SK-N-SH (cell line): ENCODE results near the gene HOMER1. TPM values are rescaled to one million over a fixed set of nuclear protein-coding genes. Genes with fewer than 3 reads are reported as not detected.
A peak's percentile ranks its signal among the peaks of the same experiment; 100 is the strongest.

ENCODE experiments used
- CTCF ChIA-PET: fragments of 300-600, 350-600 bp; formaldehyde crosslinking; extraction: SDS; loops from one replicate; lab custom pipeline; 2021; lab: Yijun Ruan, JAX
- POLR2A ChIA-PET: fragments of 350-600 bp; sonication (Branson Sonifier 250); formaldehyde crosslinking; extraction: SDS; loops from one replicate; lab custom pipeline; 2020; ENCODE audit warnings: antibody characterized with exemption, inconsistent platforms; lab: Yijun Ruan, JAX
- DNase-seq: peaks from one replicate; pipeline ENCODE4 v3.0.0; 2012
- H2AFZ ChIP-seq: fragments of 200-600 bp; sonication (generic); 2 replicates; pipeline ENCODE4 v1.8.1; 2016; ENCODE audit warnings: antibody characterized with exemption, mild to moderate bottlenecking, low read depth
- H3F3A ChIP-seq: fragments of 200-600 bp; sonication (generic); replicated peaks from 2 replicates; pipeline ENCODE3; 2016; ENCODE audit warnings: antibody characterized with exemption, mild to moderate bottlenecking; ENCODE audit not compliant: insufficient read depth
- H3K27ac ChIP-seq, 2 experiments: fragments of 200-500 bp in 1 of 2; fragments of 200-600 bp in 1 of 2; sonication (Bioruptor generic) in 1 of 2; sonication (generic), shearing (Covaris generic) in 1 of 2; 2 replicates each; pipeline versions ENCODE4 v1.5.1 to v1.6.1; 2014 to 2016; ENCODE audit warnings: low read depth in 2 of 2, inconsistent platforms in 1 of 2, low read length in 1 of 2, mild to moderate bottlenecking in 1 of 2, mixed read lengths in 1 of 2
- H3K27me3 ChIP-seq: fragments of 200-600 bp; sonication (generic), shearing (Covaris generic); 2 replicates; pipeline ENCODE4 v1.6.1; 2016; ENCODE audit warnings: mixed run types; ENCODE audit not compliant: insufficient read depth
- H3K36me3 ChIP-seq, 2 experiments: fragments of 200-500 bp in 1 of 2; fragments of 200-600 bp in 1 of 2; sonication (Bioruptor generic) in 1 of 2; sonication (generic) in 1 of 2; replicated peaks in 1 of 2; 2 replicates each; pipeline versions ENCODE3 to v1.5.1; 2014 to 2016; ENCODE audit warnings: low read length in 1 of 2, mild to moderate bottlenecking in 1 of 2; ENCODE audit not compliant: insufficient read depth in 2 of 2, control insufficient read depth in 1 of 2
- H3K4me1 ChIP-seq, 2 experiments: fragments of 200-500 bp in 1 of 2; fragments of 200-600 bp in 1 of 2; sonication (Bioruptor generic) in 1 of 2; sonication (generic), shearing (Covaris generic) in 1 of 2; 2 replicates each; pipeline versions ENCODE4 v1.5.1 to v1.6.1; 2014 to 2016; ENCODE audit warnings: low read depth in 1 of 2, low read length in 1 of 2, mixed run types in 1 of 2; ENCODE audit not compliant: insufficient read depth in 2 of 2, control insufficient read depth in 1 of 2
- H3K4me2 ChIP-seq: fragments of 200-600 bp; sonication (generic), shearing (Covaris generic); 2 replicates; pipeline ENCODE4 v1.6.1; 2017; ENCODE audit warnings: mixed run types
- H3K4me3 ChIP-seq, 2 experiments: fragments of 200-500 bp in 1 of 2; fragments of 200-600 bp in 1 of 2; sonication (Bioruptor generic) in 1 of 2; sonication (generic), shearing (Covaris generic) in 1 of 2; 2 replicates each; pipeline versions ENCODE4 v1.5.1 to v1.8.1; 2014 to 2016; ENCODE audit warnings: low read depth in 2 of 2, inconsistent platforms in 1 of 2, low read length in 1 of 2, mild to moderate bottlenecking in 1 of 2, mixed read lengths in 1 of 2, moderate library complexity in 1 of 2
- H3K79me2 ChIP-seq: fragments of 200-600 bp; sonication (generic); 2 replicates; pipeline ENCODE4 v1.8.1; 2017; ENCODE audit warnings: mild to moderate bottlenecking; ENCODE audit not compliant: insufficient read depth
- H3K9ac ChIP-seq: fragments of 200-600 bp; sonication (generic); 2 replicates; pipeline ENCODE4 v1.6.1; 2017; ENCODE audit warnings: mixed run types
- H3K9me2 ChIP-seq: fragments of 200-600 bp; sonication (generic); 2 replicates; pipeline ENCODE4 v1.6.1; 2017; ENCODE audit warnings: mixed run types
- H3K9me3 ChIP-seq: fragments of 200-600 bp; sonication (generic); 2 replicates; pipeline ENCODE4 v1.6.1; 2017; ENCODE audit warnings: mixed run types, mild to moderate bottlenecking, moderate library complexity
- H4K20me1 ChIP-seq: fragments of 200-600 bp; sonication (generic); 2 replicates; pipeline ENCODE4 v1.6.1; 2017; ENCODE audit warnings: mild to moderate bottlenecking, mixed run types; ENCODE audit not compliant: insufficient read depth
- EP300 ChIP-seq, 2 experiments: IDR thresholded peaks; 2 replicates each; pipeline versions ENCODE4 v1.4.0 to v1.6.1; 2012; ENCODE audit warnings: borderline replicate concordance in 1 of 2, low read depth in 1 of 2, low read length in 1 of 2
- FOSL2 ChIP-seq: IDR thresholded peaks from 2 replicates; pipeline ENCODE4 v1.4.0; 2012; ENCODE audit warnings: low read depth, mild to moderate bottlenecking, moderate library complexity, borderline replicate concordance
- FOXM1 ChIP-seq: IDR thresholded peaks from 2 replicates; pipeline ENCODE4 v1.4.0; 2012; ENCODE audit warnings: low read depth, mild to moderate bottlenecking
- GABPA ChIP-seq: IDR thresholded peaks from 2 replicates; pipeline ENCODE4 v1.4.0; 2012; ENCODE audit warnings: low read depth, mild to moderate bottlenecking
- GATA2 ChIP-seq: sonication (generic); formaldehyde crosslinking; IDR thresholded peaks from 2 replicates; pipeline ENCODE4 v1.5.0; 2020; ENCODE audit warnings: mild to moderate bottlenecking, missing genetic modification reagents
- IRF3 ChIP-seq: fragments of 150-350 bp; IDR thresholded peaks from 2 replicates; pipeline ENCODE4 v1.6.1; 2016; ENCODE audit warnings: mild to moderate bottlenecking, low read depth, low read length
- MAX ChIP-seq: IDR thresholded peaks from 2 replicates; pipeline ENCODE4 v1.4.0; 2012; ENCODE audit warnings: low read depth
- MEF2A ChIP-seq: IDR thresholded peaks from 2 replicates; pipeline ENCODE4 v1.4.0; 2012; ENCODE audit warnings: low read depth, borderline replicate concordance
- NFIC ChIP-seq: IDR thresholded peaks from 2 replicates; pipeline ENCODE4 v1.4.0; 2012; ENCODE audit warnings: borderline replicate concordance
- POLR2AphosphoS5 ChIP-seq: IDR thresholded peaks from 2 replicates; pipeline ENCODE4 v1.6.1; 2012; ENCODE audit warnings: low read depth, low read length
- TAF1 ChIP-seq: IDR thresholded peaks from 2 replicates; pipeline ENCODE4 v1.6.1; 2012; ENCODE audit warnings: low read depth, mild to moderate bottlenecking, low read length, moderate library complexity, borderline replicate concordance
- TCF12 ChIP-seq: IDR thresholded peaks from 2 replicates; pipeline ENCODE4 v1.4.0; 2012
- YY1 ChIP-seq: IDR thresholded peaks from 2 replicates; pipeline ENCODE4 v1.4.0; 2012; ENCODE audit warnings: low read depth, mild to moderate bottlenecking
- ZBTB33 ChIP-seq: IDR thresholded peaks from 2 replicates; pipeline ENCODE4 v1.4.0; 2012; ENCODE audit warnings: low read depth, borderline replicate concordance
- WGBS: methylation state at CpG from one replicate; pipeline ENCODE4 v1.1.6; 2017; ENCODE audit warnings: low lambda C conversion rate; 5-methylcytosine and 5-hydroxymethylcytosine counted together
- polyA plus RNA-seq, 3 experiments: library from polyadenylated mRNA; depleted of rRNA; stranded (reverse); fragments of >200 nt; gene quantifications; 2 replicates each; pipeline ENCODE4 v1.2.3, GENCODE V29; 2012

Gene HOMER1
- polyA plus RNA-seq, 1 of the 3 experiments (the other 2 are of a cell fraction): 2.2 TPM

GRCh38 chr5:79508794-79509193 lies 5.1 kb downstream of the HOMER1 start:
- Histone ChIP-seq H2AFZ (no peak overlapping the region), H3K4me1 (peaks cover 13 to 22% of the 10 kb centered on the region in 2 experiments; a peak in 3 of 4 replicates), H3K36me3 (no peaks in the 10 kb centered on the region), H4K20me1 (no peaks in the 10 kb centered on the region), H3K9ac (no peak overlapping the region), H3K79me2 (peaks cover 53% of the 10 kb centered on the region), H3K27me3 (no peaks in the 10 kb centered on the region), H3F3A (peaks cover 4% of the 10 kb centered on the region), H3K9me3 (no peaks in the 10 kb centered on the region), H3K27ac (no peak overlapping the region), H3K4me3 (no peak overlapping the region), H3K9me2 (no peaks in the 10 kb centered on the region), H3K4me2 (peak overlapping the region; percentile 2; the same call in 1 of the 2 replicates)
- WGBS: 98% methylated on average over 2 of the region's 2 CpGs
- POLR2A ChIA-PET: no interaction called here
- DNase-seq: no peak
- no peak for TF ChIP-seq FOXM1
- TF ChIP-seq IRF3: no peak
- TF ChIP-seq GATA2 (CRISPR knock-in tag): no peak
- TF ChIP-seq TCF12: no peak
- TF ChIP-seq NFIC: no peak
- no peak for TF ChIP-seq EP300 (IDR thresholded peaks at IDR 0.05; ENCODE audit: borderline replicate concordance in 1 of 2, low read depth in 1 of 2, low read length in 1 of 2)
- no peak for TF ChIP-seq MEF2A
- no peak for TF ChIP-seq ZBTB33
- no peak for TF ChIP-seq GABPA
- no peak for TF ChIP-seq TAF1
- no peak for TF ChIP-seq MAX
- CTCF ChIA-PET: interaction anchor here (0.9 to 1.5 kb wide), 3 partner anchors 10 to 45 kb away, joined by 3 to 4 read pairs (median 3); no protein-coding TSS in a partner anchor

- 46% methylated on average over 2 of the region's 2 CpGs for WGBS
- CTCF ChIA-PET: interaction anchor here (0.9 to 1.5 kb wide), 3 partner anchors 9 to 44 kb away, joined by 3 to 4 read pairs (median 3); no protein-coding TSS in a partner anchor
- no peak overlapping the region for H3K4me3 ChIP-seq
- no peaks in the 10 kb centered on the region for H3K27me3 ChIP-seq
- peaks cover 13 to 22% of the 10 kb centered on the region in 2 experiments; a peak in 3 of 4 replicates for H3K4me1 ChIP-seq
- H3K9me3 ChIP-seq: no peaks in the 10 kb centered on the region
- no peak overlapping the region for H3K9ac ChIP-seq
- no peak for TF ChIP-seq TCF12
- TF ChIP-seq FOSL2: no peak
- no peak for TF ChIP-seq MEF2A
- no peak for TF ChIP-seq IRF3
- TF ChIP-seq POLR2AphosphoS5: no peak
- no peak for TF ChIP-seq MAX
- TF ChIP-seq YY1: no peak
- H3K9me2 ChIP-seq: no peaks in the 10 kb centered on the region
- DNase-seq: no peak
- no peaks in the 10 kb centered on the region for H4K20me1 ChIP-seq
- POLR2A ChIA-PET: no interaction called here
- H3K79me2 ChIP-seq: peaks cover 53% of the 10 kb centered on the region
- no peak overlapping the region for H2AFZ ChIP-seq
- no peaks in the 10 kb centered on the region for H3K36me3 ChIP-seq
- no peak overlapping the region for H3K4me2 ChIP-seq
- no peak overlapping the region for H3K27ac ChIP-seq
- H3F3A ChIP-seq: peaks cover 4% of the 10 kb centered on the region
Observed at GRCh38 chr5:79508354-79508753, 5.6 kb downstream of the HOMER1 start.
